Chondrocyte (in vitro differentiated cells): ENCODE results near the gene TBC1D5. TPM values are rescaled to one million over a fixed set of nuclear protein-coding genes. Genes with fewer than 3 reads are reported as not detected.

Experiments
- DNase-seq: peaks from one replicate; pipeline ENCODE4 v3.0.0; 2021; ENCODE audit warnings: mixed read lengths, low spot score
- H3K27ac Mint-ChIP-seq: one replicate; pipeline ENCODE4 v1.8.0; 2021; ENCODE audit warnings: mild to moderate bottlenecking, moderate library complexity, mixed read lengths; ENCODE audit not compliant: unreplicated experiment
- H3K27me3 Mint-ChIP-seq: 2 replicates; pipeline ENCODE4 v1.8.0; 2021; ENCODE audit warnings: low read depth, mixed read lengths
- H3K36me3 Mint-ChIP-seq: 2 replicates; pipeline ENCODE4 v1.8.0; 2021; ENCODE audit warnings: low read depth, mixed read lengths
- H3K4me1 Mint-ChIP-seq: 2 replicates; pipeline ENCODE4 v1.8.0; 2021; ENCODE audit warnings: low read depth, mild to moderate bottlenecking, mixed read lengths
- H3K4me3 Mint-ChIP-seq: one replicate; pipeline ENCODE4 v1.8.0; 2021; ENCODE audit warnings: mild to moderate bottlenecking, moderate library complexity, mixed read lengths; ENCODE audit not compliant: unreplicated experiment
- H3K9me3 Mint-ChIP-seq: 2 replicates; pipeline ENCODE4 v1.8.0; 2021; ENCODE audit warnings: low read depth, mixed read lengths
- total RNA-seq: library from RNA; stranded (reverse); gene quantifications from 3 replicates; pipeline ENCODE4 v1.2.1, GENCODE V29; 2021
- TF ChIP-seq, protein P1 (sequence below): fragments of 200-600 bp; sonication (generic); IDR thresholded peaks from 2 replicates; pipeline ENCODE4 v1.5.0; 2021; ENCODE audit warnings: antibody characterized with exemption, mild to moderate bottlenecking, moderate library complexity

Gene TBC1D5
- total RNA-seq, 1 donor from 2014 or later = 44.6 TPM

GRCh38 chr3:17765819-17766472, 23.5 kb upstream of the TBC1D5 start:
- no peaks in the 10 kb centered on the region for H3K9me3 Mint-ChIP-seq

DNA sequence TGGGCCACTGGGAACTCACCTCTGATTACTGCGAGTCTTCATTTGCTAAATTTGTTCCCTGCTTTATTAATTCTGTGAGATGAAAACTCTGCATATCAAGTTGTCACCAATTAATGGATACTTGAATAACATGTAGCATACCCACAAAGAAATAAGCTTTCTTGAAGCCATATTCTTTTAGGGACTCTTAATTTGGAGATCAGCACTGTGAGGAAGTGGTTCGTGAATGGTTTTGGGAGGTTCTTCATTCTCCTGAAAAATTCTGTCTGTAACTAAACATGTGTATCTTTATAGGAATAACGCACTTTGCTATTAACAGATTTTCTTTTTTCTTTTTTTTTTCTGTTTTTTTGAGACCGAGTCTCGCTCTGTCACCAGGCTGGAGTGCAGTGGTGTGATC, 19.1 kb upstream of the TBC1D5 start:
- no peaks in the 10 kb centered on the region for H3K36me3 Mint-ChIP-seq
- H3K4me3 Mint-ChIP-seq = no peak overlapping the region
- H3K4me1 Mint-ChIP-seq = peaks cover 2% of the 10 kb centered on the region
- no peaks in the 10 kb centered on the region for H3K27me3 Mint-ChIP-seq
- no peak for DNase-seq
- TF ChIP-seq, protein P1, sequence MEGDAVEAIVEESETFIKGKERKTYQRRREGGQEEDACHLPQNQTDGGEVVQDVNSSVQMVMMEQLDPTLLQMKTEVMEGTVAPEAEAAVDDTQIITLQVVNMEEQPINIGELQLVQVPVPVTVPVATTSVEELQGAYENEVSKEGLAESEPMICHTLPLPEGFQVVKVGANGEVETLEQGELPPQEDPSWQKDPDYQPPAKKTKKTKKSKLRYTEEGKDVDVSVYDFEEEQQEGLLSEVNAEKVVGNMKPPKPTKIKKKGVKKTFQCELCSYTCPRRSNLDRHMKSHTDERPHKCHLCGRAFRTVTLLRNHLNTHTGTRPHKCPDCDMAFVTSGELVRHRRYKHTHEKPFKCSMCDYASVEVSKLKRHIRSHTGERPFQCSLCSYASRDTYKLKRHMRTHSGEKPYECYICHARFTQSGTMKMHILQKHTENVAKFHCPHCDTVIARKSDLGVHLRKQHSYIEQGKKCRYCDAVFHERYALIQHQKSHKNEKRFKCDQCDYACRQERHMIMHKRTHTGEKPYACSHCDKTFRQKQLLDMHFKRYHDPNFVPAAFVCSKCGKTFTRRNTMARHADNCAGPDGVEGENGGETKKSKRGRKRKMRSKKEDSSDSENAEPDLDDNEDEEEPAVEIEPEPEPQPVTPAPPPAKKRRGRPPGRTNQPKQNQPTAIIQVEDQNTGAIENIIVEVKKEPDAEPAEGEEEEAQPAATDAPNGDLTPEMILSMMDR = no peak
- H3K27ac Mint-ChIP-seq = no peak overlapping the region
- no peaks in the 10 kb centered on the region for H3K9me3 Mint-ChIP-seq

More at GRCh38 chr3:17765819-17766472, 23.5 kb upstream of the TBC1D5 start:
- Mint-ChIP-seq H3K4me1 (no peaks in the 10 kb centered on the region), H3K27me3 (no peaks in the 10 kb centered on the region), H3K36me3 (no peaks in the 10 kb centered on the region), H3K27ac (no peak overlapping the region), H3K4me3 (no peak overlapping the region)
- DNase-seq = no peak
- TF ChIP-seq, protein P1 = no peak

GRCh38 chr3:17759901-17760300, 17.5 kb upstream of the TBC1D5 start:
- TF ChIP-seq, protein P1 = no peak
- Mint-ChIP-seq H3K9me3 (no peaks in the 10 kb centered on the region), H3K36me3 (no peaks in the 10 kb centered on the region), H3K27ac (no peak overlapping the region), H3K4me3 (no peak overlapping the region), H3K4me1 (peaks cover 2% of the 10 kb centered on the region), H3K27me3 (no peaks in the 10 kb centered on the region)
- DNase-seq = no peak

DNA sequence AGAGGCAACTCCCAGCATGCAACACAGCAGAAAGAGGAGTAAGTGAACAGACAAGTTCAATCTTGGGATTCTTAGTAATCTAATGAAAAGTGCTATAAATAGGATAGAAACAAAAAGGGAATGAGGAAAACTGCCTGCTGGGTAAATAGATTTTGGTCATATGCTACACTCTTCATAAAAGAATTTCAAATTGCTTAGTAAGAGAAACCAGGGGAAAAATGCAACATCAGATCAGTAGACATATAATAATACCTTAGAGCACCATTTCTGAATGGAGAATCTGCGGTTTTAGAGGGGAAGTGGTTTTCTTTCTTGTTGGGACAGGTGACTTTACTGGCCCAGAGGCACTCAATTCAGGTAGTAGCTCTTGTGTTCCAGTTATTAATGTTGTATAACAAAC, 13.4 kb upstream of the TBC1D5 start:
- TF ChIP-seq, protein P1 = no peak
- no peaks in the 10 kb centered on the region for H3K36me3 Mint-ChIP-seq
- no peaks in the 10 kb centered on the region for H3K9me3 Mint-ChIP-seq

GRCh38 chr3:17753632-17753992, 11.2 kb upstream of the TBC1D5 start:
- DNase-seq = no peak
- Mint-ChIP-seq H3K36me3 (no peaks in the 10 kb centered on the region), H3K4me3 (no peak overlapping the region), H3K9me3 (no peaks in the 10 kb centered on the region), H3K27me3 (no peaks in the 10 kb centered on the region), H3K27ac (no peak overlapping the region), H3K4me1 (no peaks in the 10 kb centered on the region)
- TF ChIP-seq, protein P1 = no peak

More for the DNA sequence above, 13.4 kb upstream of the TBC1D5 start:
- Mint-ChIP-seq H3K27ac (no peak overlapping the region), H3K27me3 (no peaks in the 10 kb centered on the region), H3K4me3 (no peak overlapping the region), H3K4me1 (peaks cover 2% of the 10 kb centered on the region)
- DNase-seq = no peak
